ENCODE measurements around the gene MED17.
A peak's percentile ranks its signal among the peaks of the same experiment; 100 is the strongest.

MED17 gene

GRCh38 chr11:93849751-93850593 lies 65.9 kb downstream of the MED17 start:
- peak; percentile 33 for DNase-seq

GRCh38 chr11:93850594-93851018 lies 66.5 kb downstream of the MED17 start, which contains the start of gene VSTM5:
TSS of gene VSTM5 (minus strand) at chr11:93850618. CDS start at chr11:93850502, 116 bp downstream.
- peak; percentile 30 for DNase-seq

- no peak for DNase-seq
These were observed 68.2 kb downstream of the MED17 start for GRCh38 chr11:93852242-93852641.

GRCh38 chr11:93857413-93858120 lies 73.5 kb downstream of the MED17 start:
- no peak for DNase-seq

- DNase-seq: no peak
These were observed 74.2 kb downstream of the MED17 start for GRCh38 chr11:93858121-93858775.

GRCh38 chr11:93861808-93862207 lies 77.7 kb downstream of the MED17 start:
- peak; percentile 64 for DNase-seq
